Lung (tissue), 12 donors: Measurements from ENCODE around the gene AJAP1. TPM values are rescaled to one million over a fixed set of nuclear protein-coding genes. Genes with fewer than 3 reads are reported as not detected.

Experiments used
- ATAC-seq: fragments of 200-7000 bp; cut with Tn5 transposase; one replicate; pipeline ENCODE4 v1.9.1; 2020; ENCODE audit warnings: moderate number of reproducible peaks; ENCODE audit not compliant: insufficient read depth, low FRiP score
- DNase-seq, 3 donors: peaks; one replicate each; pipeline ENCODE4 v3.0.0-alpha.2; 2013 to 2017
- H3K27ac ChIP-seq, 2 donors: one replicate each; pipeline ENCODE4 v1.5.1; 2013; ENCODE audit warnings: mild to moderate bottlenecking in 2 of 2, moderate library complexity in 2 of 2, control low read depth in 1 of 2, inconsistent platforms in 1 of 2, low read depth in 1 of 2, low read length in 1 of 2
- H3K27me3 ChIP-seq, 3 donors: one replicate each; pipeline ENCODE4 v1.5.1; 2013; ENCODE audit warnings: low read length in 2 of 3; ENCODE audit not compliant: control insufficient read depth in 3 of 3, insufficient read depth in 3 of 3
- H3K36me3 ChIP-seq, 4 donors: one replicate each; pipeline ENCODE4 v1.5.1; 2013; ENCODE audit warnings: low read length in 4 of 4, mild to moderate bottlenecking in 1 of 4, moderate library complexity in 1 of 4; ENCODE audit not compliant: control insufficient read depth in 4 of 4, insufficient read depth in 4 of 4
- H3K4me1 ChIP-seq, 5 donors: one replicate each; pipeline ENCODE4 v1.5.1; 2013; ENCODE audit warnings: low read length in 5 of 5, mild to moderate bottlenecking in 2 of 5, moderate library complexity in 1 of 5; ENCODE audit not compliant: control insufficient read depth in 5 of 5, insufficient read depth in 5 of 5
- H3K4me3 ChIP-seq: one replicate; pipeline ENCODE4 v1.5.1; 2013; ENCODE audit warnings: mild to moderate bottlenecking, control low read depth, moderate library complexity
- H3K9ac ChIP-seq, 2 donors: one replicate each; pipeline ENCODE4 v1.5.1; 2013; ENCODE audit warnings: low read length in 2 of 2, control low read depth in 1 of 2; ENCODE audit not compliant: insufficient read depth in 1 of 2
- H3K9me3 ChIP-seq, 4 donors: one replicate each; pipeline ENCODE4 v1.5.1; 2013; ENCODE audit warnings: low read length in 3 of 4, mild to moderate bottlenecking in 1 of 4, moderate library complexity in 1 of 4; ENCODE audit not compliant: control insufficient read depth in 4 of 4, insufficient read depth in 3 of 4
- CTCF ChIP-seq: IDR thresholded peaks from 2 replicates; pipeline ENCODE4 v1.5.1; 2012; ENCODE audit warnings: mild to moderate bottlenecking; ENCODE audit errors: control extremely low read depth, extremely low read depth
- WGBS, 2 donors: extraction: QIAGEN DNeasy Blood & Tissue Kit; methylation state at CpG; one replicate each; pipeline ENCODE4 v1.1.7; 2013; 5-methylcytosine and 5-hydroxymethylcytosine counted together
- polyA plus RNA-seq, 2 donors: library from polyadenylated mRNA; stranded (reverse); fragments of 200-250 nt; gene quantifications; one replicate each; pipeline ENCODE4 v1.2.1, GENCODE V29; 2013
- total RNA-seq, 2 donors: library from RNA; depleted of rRNA in 1 of 2; stranded (reverse); fragments of >200 nt in 1 of 2; gene quantifications; one replicate each; pipeline ENCODE4 v1.2.1, GENCODE V29; 2014 to 2021
- donor health status: control.
- donor health status: control.
- donor health status: Bipolar disorder and iron deficiency.
- donor health status: healthy.
- donor health status: DM: yes; HTN: yes; CAD: no.

Gene AJAP1
- total and polyA plus RNA-seq, 4 donors = 0.05 to 0.77 (median 0.19) TPM

GRCh38 chr1:4726620-4727341 lies 72.4 kb downstream of the AJAP1 start:
- Histone ChIP-seq H3K4me3 (no peak overlapping the region), H3K36me3 (no peaks in the 10 kb centered on the region), H3K9me3 (peaks cover 0 to 3% (median 0%) of the 10 kb centered on the region in 4 donors), H3K27me3 (peaks cover 0 to 3% (median 0%) of the 10 kb centered on the region in 3 donors), H3K9ac (no peak overlapping the region), H3K27ac (no peak overlapping the region), H3K4me1 (peaks cover 0 to 3% (median 0%) of the 10 kb centered on the region in 5 donors)
- DNase-seq (no peak), ATAC-seq (no peak)
- WGBS, 2 donors = 75 to 80% methylated on average over 26 of the region's 26 CpGs
- TF ChIP-seq CTCF = no peak

- Histone ChIP-seq H3K4me1 (peaks cover 0 to 3% (median 0%) of the 10 kb centered on the region in 5 donors), H3K36me3 (no peaks in the 10 kb centered on the region), H3K27ac (no peak overlapping the region), H3K9ac (no peak overlapping the region), H3K27me3 (peaks cover 0 to 3% (median 0%) of the 10 kb centered on the region in 3 donors), H3K4me3 (no peak overlapping the region), H3K9me3 (no peaks in the 10 kb centered on the region)
- DNase-seq (no peak), ATAC-seq (no peak)
- 78 to 86% methylated on average over 19 of the region's 19 CpGs for WGBS, 2 donors
- no peak for TF ChIP-seq CTCF
Observed at GRCh38 chr1:4728319-4729089, 74.1 kb downstream of the AJAP1 start.

- peaks cover 0 to 3% (median 0%) of the 10 kb centered on the region in 5 donors for H3K4me1 ChIP-seq
- H3K36me3 ChIP-seq = no peaks in the 10 kb centered on the region
- no peak for TF ChIP-seq CTCF
- H3K9me3 ChIP-seq = peaks cover 0 to 1% (median 0%) of the 10 kb centered on the region in 4 donors
- ATAC-seq (no peak), DNase-seq (no peak)
- H3K4me3 ChIP-seq = no peak overlapping the region
- H3K27me3 ChIP-seq = peaks cover 0 to 3% (median 0%) of the 10 kb centered on the region in 3 donors
- no peak overlapping the region for H3K27ac ChIP-seq
- 84 to 92% methylated on average over 12 of the region's 12 CpGs for WGBS, 2 donors
- H3K9ac ChIP-seq = no peak overlapping the region
Observed at GRCh38 chr1:4729090-4729471, 74.7 kb downstream of the AJAP1 start.
